H9 (cell line): ENCODE measurements around the gene GFI1B. TPM values are rescaled to one million over a fixed set of nuclear protein-coding genes. Genes with fewer than 3 reads are reported as not detected.

Source experiments
- DNase-seq: peaks from one replicate; pipeline ENCODE4 v3.0.0-alpha.2; 2017
- H2AFZ ChIP-seq: one replicate; pipeline ENCODE4 v1.6.1; 2013; ENCODE audit warnings: mild to moderate bottlenecking, low read length, control low read depth, moderate library complexity
- H2AK5ac ChIP-seq: 2 replicates; pipeline ENCODE4 v1.6.1; 2013; ENCODE audit warnings: low read length, control low read depth, mixed read lengths; ENCODE audit not compliant: insufficient read length
- H2BK120ac ChIP-seq: one replicate; pipeline ENCODE4 v1.6.1; 2013; ENCODE audit warnings: low read depth, mild to moderate bottlenecking, low read length, control low read depth, inconsistent platforms; ENCODE audit not compliant: poor library complexity, severe bottlenecking
- H2BK12ac ChIP-seq: 2 replicates; pipeline ENCODE4 v1.6.1; 2013; ENCODE audit warnings: low read length, control low read depth, mixed read lengths, low read depth; ENCODE audit not compliant: insufficient read length
- H2BK15ac ChIP-seq: 2 replicates; pipeline ENCODE4 v1.6.1; 2013; ENCODE audit warnings: low read depth, low read length, control low read depth
- H2BK20ac ChIP-seq: one replicate; pipeline ENCODE4 v1.6.1; 2013; ENCODE audit warnings: low read depth, mild to moderate bottlenecking, low read length, control low read depth, inconsistent platforms; ENCODE audit not compliant: poor library complexity, severe bottlenecking
- H2BK5ac ChIP-seq: 2 replicates; pipeline ENCODE4 v1.6.1; 2013; ENCODE audit warnings: low read length, control low read depth, mixed read lengths; ENCODE audit not compliant: insufficient read length
- H3K14ac ChIP-seq: 2 replicates; pipeline ENCODE4 v1.6.1; 2013; ENCODE audit warnings: low read length, control low read depth; ENCODE audit not compliant: insufficient read depth
- H3K18ac ChIP-seq: 2 replicates; pipeline ENCODE4 v1.6.1; 2013; ENCODE audit warnings: low read depth, mild to moderate bottlenecking, mixed read lengths, low read length, control low read depth; ENCODE audit not compliant: insufficient read length
- H3K23ac ChIP-seq: 2 replicates; pipeline ENCODE4 v1.6.1; 2013; ENCODE audit warnings: low read length, control low read depth, mixed read lengths, low read depth; ENCODE audit not compliant: insufficient read length
- H3K23me2 ChIP-seq: 2 replicates; pipeline ENCODE4 v1.6.1; 2013; ENCODE audit warnings: low read depth, mild to moderate bottlenecking, mixed read lengths, low read length, control low read depth; ENCODE audit not compliant: insufficient read length, poor library complexity, severe bottlenecking
- H3K27ac ChIP-seq: 2 replicates; pipeline ENCODE4 v1.5.1; 2013; ENCODE audit warnings: low read length, control low read depth, mixed read lengths, low read depth; ENCODE audit not compliant: insufficient read length
- H3K27me3 ChIP-seq: 2 replicates; pipeline ENCODE4 v1.6.1; 2013; ENCODE audit warnings: low read length, control low read depth, inconsistent platforms; ENCODE audit not compliant: insufficient read depth
- H3K4ac ChIP-seq: 2 replicates; pipeline ENCODE4 v1.6.1; 2013; ENCODE audit warnings: low read depth, mild to moderate bottlenecking, control low read depth, inconsistent platforms, low read length, moderate library complexity
- H3K4me1 ChIP-seq: 2 replicates; pipeline ENCODE4 v1.6.1; 2013; ENCODE audit warnings: low read length, control low read depth, inconsistent platforms; ENCODE audit not compliant: insufficient read depth
- H3K4me2 ChIP-seq: 2 replicates; pipeline ENCODE4 v1.6.1; 2013; ENCODE audit warnings: low read length, control low read depth, mixed read lengths; ENCODE audit not compliant: insufficient read length, insufficient read depth
- H3K56ac ChIP-seq: 2 replicates; pipeline ENCODE4 v1.6.1; 2013; ENCODE audit warnings: low read depth, mild to moderate bottlenecking, mixed read lengths, low read length, control low read depth; ENCODE audit not compliant: insufficient read length
- H3K79me1 ChIP-seq: 2 replicates; pipeline ENCODE4 v1.6.1; 2013; ENCODE audit warnings: low read depth, mild to moderate bottlenecking, moderate library complexity, low read length, control low read depth, inconsistent platforms; ENCODE audit not compliant: insufficient read depth, poor library complexity, severe bottlenecking
- H3K79me2 ChIP-seq: 2 replicates; pipeline ENCODE4 v1.6.1; 2013; ENCODE audit warnings: low read length, control low read depth, inconsistent platforms; ENCODE audit not compliant: insufficient read depth
- H3K9ac ChIP-seq: 2 replicates; pipeline ENCODE4 v1.6.1; 2013; ENCODE audit warnings: low read length, control low read depth, mixed read lengths; ENCODE audit not compliant: insufficient read length; ENCODE audit errors: extremely low read depth
- H3K9me3 ChIP-seq: one replicate; pipeline ENCODE4 v1.6.1; 2013; ENCODE audit warnings: low read depth, low read length, inconsistent platforms; ENCODE audit not compliant: control insufficient read depth
- H3T11ph ChIP-seq: one replicate; pipeline ENCODE4 v1.6.1; 2013; ENCODE audit warnings: mild to moderate bottlenecking, low read length, control low read depth, inconsistent platforms
- H4K20me1 ChIP-seq: one replicate; pipeline ENCODE4 v1.6.1; 2013; ENCODE audit not compliant: control insufficient read depth, insufficient read length, insufficient read depth
- H4K5ac ChIP-seq: 2 replicates; pipeline ENCODE4 v1.6.1; 2013; ENCODE audit warnings: low read depth, mild to moderate bottlenecking, mixed read lengths, low read length, control low read depth; ENCODE audit not compliant: insufficient read length
- H4K8ac ChIP-seq: replicated peaks from 2 replicates; pipeline ENCODE4 v1.6.1; 2013; ENCODE audit warnings: low read length, control low read depth, mixed read lengths, low read depth; ENCODE audit not compliant: insufficient read length
- H4K91ac ChIP-seq: 2 replicates; pipeline ENCODE4 v1.6.1; 2013; ENCODE audit warnings: low read depth, mild to moderate bottlenecking, moderate library complexity, mixed read lengths, low read length, control low read depth; ENCODE audit not compliant: insufficient read length
- H3K27ac Mint-ChIP-seq, 3 experiments: 2 replicates in 2 of 3; 3 replicates in 1 of 3; pipeline ENCODE4 v1.8.0; 2020 to 2021; ENCODE audit warnings: mixed read lengths in 3 of 3, mild to moderate bottlenecking in 1 of 3, moderate library complexity in 1 of 3
- H3K27me3 Mint-ChIP-seq: 2 replicates; pipeline ENCODE4 v1.8.0; 2021; ENCODE audit warnings: low read depth, mild to moderate bottlenecking, moderate library complexity, mixed read lengths
- H3K36me3 Mint-ChIP-seq, 3 experiments: 2 replicates in 2 of 3; 3 replicates in 1 of 3; pipeline ENCODE4 v1.8.0; 2020 to 2021; ENCODE audit warnings: low read depth in 3 of 3, mixed read lengths in 3 of 3; ENCODE audit not compliant: insufficient read depth in 1 of 3
- H3K4me1 Mint-ChIP-seq, 2 experiments: 2 replicates each; pipeline ENCODE4 v1.8.0; 2020; ENCODE audit warnings: mixed read lengths in 2 of 2
- H3K4me3 Mint-ChIP-seq, 2 experiments: 2 replicates in 1 of 2; 3 replicates in 1 of 2; pipeline ENCODE4 v1.8.0; 2020 to 2021; ENCODE audit warnings: mild to moderate bottlenecking in 2 of 2, mixed read lengths in 2 of 2, moderate library complexity in 1 of 2
- H3K9me3 Mint-ChIP-seq, 2 experiments: 2 replicates in 1 of 2; 3 replicates in 1 of 2; pipeline ENCODE4 v1.8.0; 2020; ENCODE audit warnings: mild to moderate bottlenecking in 2 of 2, mixed read lengths in 2 of 2, moderate library complexity in 1 of 2
- CTCF ChIP-seq: fragments of 200-600 bp; sonication (generic); conservative IDR thresholded peaks from 3 replicates; pipeline ENCODE4 v1.8.0; 2021; ENCODE audit warnings: antibody characterized with exemption, mild to moderate bottlenecking
- WGBS: extraction: QIAGEN DNeasy Blood & Tissue Kit; methylation state at CpG from one replicate; pipeline ENCODE4 v1.1.7; 2013; ENCODE audit warnings: missing lambda C conversion rate, low lambda C conversion rate, mixed read lengths; ENCODE audit not compliant: insufficient read length; ENCODE audit errors: extremely low coverage; 5-methylcytosine and 5-hydroxymethylcytosine counted together
- total RNA-seq: library from RNA; stranded (reverse); gene quantifications from 2 replicates; pipeline ENCODE4 v1.2.1, GENCODE V29; 2021

GFI1B gene
- total RNA-seq, 1 experiment from 2014 or later = not detected

GRCh38 chr9:133027134-133027533 lies 48.6 kb downstream of the GFI1B start:
- no peak overlapping the region for H3K18ac ChIP-seq
- no peak overlapping the region for H2BK20ac ChIP-seq
- H3K4me1 ChIP-seq = no peaks in the 10 kb centered on the region; the same call in 1 of the 2 replicates
- H3K4me2 ChIP-seq = no peak overlapping the region
- Mint-ChIP-seq H3K4me3 (no peak overlapping the region), H3K9me3 (peaks cover 5 to 6% of the 10 kb centered on the region in 2 experiments; a peak in 3 of 5 replicates), H3K4me1 (peaks cover 9 to 13% of the 10 kb centered on the region in 2 experiments), H3K27me3 (peaks cover 20% of the 10 kb centered on the region), H3K36me3 (peaks cover 0 to 5% (median 5%) of the 10 kb centered on the region in 3 experiments; a peak in 3 of 7 replicates), H3K27ac (no peak overlapping the region)
- H4K91ac ChIP-seq = no peak overlapping the region
- no peak overlapping the region for H3K56ac ChIP-seq
- H2BK12ac ChIP-seq = no peak overlapping the region
- no peak overlapping the region for H2AFZ ChIP-seq
- no peak overlapping the region for H3K4ac ChIP-seq
- H3K23me2 ChIP-seq = peaks cover 4% of the 10 kb centered on the region
- no peak overlapping the region for H3K9ac ChIP-seq
- H3K79me2 ChIP-seq = peaks cover 5% of the 10 kb centered on the region; the same call in 1 of the 2 replicates
- no peaks in the 10 kb centered on the region for H3K27me3 ChIP-seq
- H2BK120ac ChIP-seq = no peak overlapping the region
- no peak overlapping the region for H2BK15ac ChIP-seq
- no peak overlapping the region for H4K8ac ChIP-seq
- H3K27ac ChIP-seq = no peak overlapping the region
- H3K9me3 ChIP-seq = no peaks in the 10 kb centered on the region
- no peak overlapping the region for H3K14ac ChIP-seq
- no peak overlapping the region for H3T11ph ChIP-seq
- DNase-seq = no peak
- H4K5ac ChIP-seq = no peak overlapping the region
- no peak overlapping the region for H2AK5ac ChIP-seq
- no peaks in the 10 kb centered on the region for H3K79me1 ChIP-seq
- TF ChIP-seq CTCF = no peak
- H4K20me1 ChIP-seq = no peaks in the 10 kb centered on the region
- no peak overlapping the region for H3K23ac ChIP-seq
- no peak overlapping the region for H2BK5ac ChIP-seq
- no CpG with 5 or more reads among the region's 5 CpGs for WGBS
